Stomach smooth muscle (tissue), 2 donors: Measurements from ENCODE around the gene PDE4D.
"Not testable (repeated sequence)": the region's sequence is repeated elsewhere in the genome, so short reads cannot be mapped to it uniquely, and the experiment has no call there.

Experiments
- H3K27ac ChIP-seq: one replicate; pipeline ENCODE4 v1.7.0; 2013; ENCODE audit warnings: mild to moderate bottlenecking, low read length, inconsistent platforms
- H3K27me3 ChIP-seq, 2 donors: one replicate each; pipeline ENCODE4 v1.7.0; 2013; ENCODE audit warnings: low read length in 2 of 2; ENCODE audit not compliant: insufficient read depth in 2 of 2, control insufficient read depth in 1 of 2
- H3K36me3 ChIP-seq, 2 donors: one replicate each; pipeline ENCODE4 v1.7.0; 2013; ENCODE audit warnings: low read length in 2 of 2; ENCODE audit not compliant: control insufficient read depth in 2 of 2, insufficient read depth in 2 of 2
- H3K4me1 ChIP-seq: one replicate; pipeline ENCODE4 v1.7.0; 2013; ENCODE audit warnings: low read length; ENCODE audit not compliant: control insufficient read depth, insufficient read depth
- H3K4me3 ChIP-seq, 2 donors: one replicate each; pipeline ENCODE4 v1.7.0; 2013; ENCODE audit warnings: low read length in 2 of 2
- H3K9ac ChIP-seq, 2 donors: one replicate each; pipeline ENCODE4 v1.7.0; 2013; ENCODE audit warnings: low read length in 2 of 2, mild to moderate bottlenecking in 1 of 2
- H3K9me3 ChIP-seq, 2 donors: one replicate each; pipeline ENCODE4 v1.7.0; 2013; ENCODE audit warnings: low read length in 2 of 2; ENCODE audit not compliant: control insufficient read depth in 2 of 2
- donor health status: healthy.
- donor health status: Pancreatic carcinoma.

The PDE4D gene

DNA sequence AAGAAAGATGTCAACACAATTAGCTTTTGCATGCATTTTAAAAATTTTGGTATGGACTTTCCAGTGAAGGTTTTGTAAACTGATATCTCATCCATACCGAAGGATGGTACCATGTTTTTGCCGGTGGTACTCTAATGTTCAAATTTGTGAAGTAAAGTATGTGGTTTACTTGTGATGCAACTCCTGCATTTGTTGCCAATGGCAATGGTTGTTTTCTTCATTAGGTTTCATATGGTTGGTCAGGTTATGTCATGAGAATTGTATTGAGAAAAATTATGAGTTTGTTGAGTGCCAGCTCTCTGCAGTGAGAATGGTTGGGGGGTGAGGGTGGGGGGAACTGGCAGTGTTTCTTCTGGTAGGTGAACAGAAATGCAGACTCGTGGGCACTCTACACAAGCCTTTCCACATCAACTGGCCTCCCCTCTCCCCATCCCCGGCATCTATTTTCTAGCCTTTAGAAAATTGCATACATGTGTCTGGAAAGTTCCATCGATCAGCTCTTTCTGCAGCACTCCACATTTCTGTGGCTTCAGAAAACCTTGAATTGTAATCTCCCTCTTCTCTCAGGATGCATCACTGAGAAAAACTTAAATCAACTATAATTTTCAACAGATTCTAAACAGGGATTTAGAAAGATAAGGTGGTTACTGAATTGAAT lies 107.7 kb downstream of the PDE4D start:
- H3K27me3 ChIP-seq = no peaks in the 10 kb centered on the region
- H3K36me3 ChIP-seq = no peaks in the 10 kb centered on the region
- H3K4me3 ChIP-seq = no peak overlapping the region
- H3K27ac ChIP-seq = no peak overlapping the region
- H3K4me1 ChIP-seq = peaks cover 3% of the 10 kb centered on the region
- H3K9ac ChIP-seq = no peak overlapping the region
- no peaks in the 10 kb centered on the region for H3K9me3 ChIP-seq

DNA sequence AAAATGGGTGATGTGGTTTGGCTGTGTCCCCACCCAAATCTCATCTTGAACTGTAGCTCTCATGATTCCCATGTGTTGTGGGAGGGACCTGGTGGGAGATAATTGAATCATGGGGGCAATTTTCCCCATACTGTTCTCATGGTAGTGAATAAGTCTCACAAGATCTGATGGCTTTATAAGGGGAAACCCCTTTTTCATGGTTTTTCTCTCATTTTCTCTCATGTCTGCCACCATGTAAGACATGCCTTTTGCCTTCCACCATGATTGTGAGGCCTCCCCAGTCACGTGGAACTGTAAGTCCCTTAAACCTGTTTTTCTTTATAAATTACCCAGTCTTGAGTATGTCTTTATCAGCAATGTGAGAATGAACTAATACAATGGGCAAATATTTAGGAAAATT lies 108.8 kb downstream of the PDE4D start:
- not testable (repeated sequence) for H3K36me3 ChIP-seq, H3K27me3 ChIP-seq, H3K9ac ChIP-seq, H3K27ac ChIP-seq, H3K4me3 ChIP-seq, H3K4me1 ChIP-seq, H3K9me3 ChIP-seq

DNA sequence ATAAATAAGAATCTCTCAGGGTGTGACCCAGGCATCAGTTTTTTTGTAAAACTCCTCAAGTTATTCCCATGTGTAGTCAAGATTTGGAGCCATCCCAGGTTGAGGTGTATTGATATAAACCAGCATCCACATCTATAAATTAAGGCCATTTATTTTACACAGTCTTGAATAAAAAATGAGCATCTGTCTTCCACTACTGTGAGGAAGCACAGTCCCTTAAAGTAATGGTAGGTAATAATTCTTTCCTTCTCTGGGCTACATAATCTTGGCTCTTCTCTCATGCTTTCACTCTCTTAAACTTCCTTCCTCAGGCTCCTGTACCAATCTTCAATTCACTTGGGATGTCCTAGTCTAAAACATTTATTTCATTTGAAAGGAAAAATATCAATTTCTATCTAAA lies 110.3 kb downstream of the PDE4D start:
- no peak overlapping the region for H3K9ac ChIP-seq
- H3K27ac ChIP-seq = no peak overlapping the region
- no peaks in the 10 kb centered on the region for H3K4me1 ChIP-seq
- H3K36me3 ChIP-seq = no peaks in the 10 kb centered on the region
- H3K9me3 ChIP-seq = no peaks in the 10 kb centered on the region
- H3K27me3 ChIP-seq = no peaks in the 10 kb centered on the region
- no peak overlapping the region for H3K4me3 ChIP-seq

DNA sequence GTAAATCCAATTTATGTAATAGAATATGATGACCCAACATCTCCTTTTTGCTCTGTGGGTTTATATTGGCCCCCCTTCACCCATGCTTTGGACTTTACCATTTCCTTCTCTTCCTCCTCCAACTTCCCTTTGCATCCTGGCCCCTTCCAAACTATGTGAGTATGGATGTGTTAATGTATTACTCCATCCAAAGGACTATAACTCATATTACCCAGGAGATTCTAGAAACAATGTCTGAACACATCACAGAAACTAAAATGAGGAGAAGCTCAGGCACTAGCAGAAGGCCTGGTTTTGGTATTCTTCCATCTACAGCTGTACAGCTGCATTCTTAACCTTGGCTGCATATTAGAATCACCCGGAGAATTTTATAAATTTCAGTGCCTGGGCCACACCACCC lies 110.7 kb downstream of the PDE4D start:
- Histone ChIP-seq H3K9ac (no peak overlapping the region), H3K4me1 (no peaks in the 10 kb centered on the region), H3K4me3 (no peak overlapping the region), H3K36me3 (no peaks in the 10 kb centered on the region), H3K27ac (no peak overlapping the region), H3K9me3 (no peaks in the 10 kb centered on the region), H3K27me3 (no peaks in the 10 kb centered on the region)

DNA sequence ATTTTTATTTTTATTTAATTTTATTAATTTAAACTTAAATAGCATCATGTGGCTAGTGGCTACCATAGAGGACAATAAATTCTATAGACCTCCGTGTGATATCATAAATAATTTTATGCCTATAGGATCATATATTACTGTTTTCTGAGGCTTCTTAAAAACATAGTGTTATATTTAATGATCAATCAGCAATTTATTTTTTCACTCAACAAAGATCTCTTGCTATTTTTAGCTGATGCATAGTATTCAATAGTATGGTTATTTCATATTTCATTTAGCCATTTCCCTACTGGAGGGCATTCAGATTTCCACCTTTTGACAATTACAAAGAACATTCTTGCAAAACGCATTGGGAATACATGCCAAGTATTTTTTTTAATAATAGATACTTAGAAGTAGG lies 114.1 kb downstream of the PDE4D start:
- Histone ChIP-seq H3K4me3 (no peak overlapping the region), H3K27me3 (no peaks in the 10 kb centered on the region), H3K27ac (no peak overlapping the region), H3K9me3 (no peaks in the 10 kb centered on the region), H3K4me1 (no peaks in the 10 kb centered on the region), H3K36me3 (no peaks in the 10 kb centered on the region), H3K9ac (no peak overlapping the region)

DNA sequence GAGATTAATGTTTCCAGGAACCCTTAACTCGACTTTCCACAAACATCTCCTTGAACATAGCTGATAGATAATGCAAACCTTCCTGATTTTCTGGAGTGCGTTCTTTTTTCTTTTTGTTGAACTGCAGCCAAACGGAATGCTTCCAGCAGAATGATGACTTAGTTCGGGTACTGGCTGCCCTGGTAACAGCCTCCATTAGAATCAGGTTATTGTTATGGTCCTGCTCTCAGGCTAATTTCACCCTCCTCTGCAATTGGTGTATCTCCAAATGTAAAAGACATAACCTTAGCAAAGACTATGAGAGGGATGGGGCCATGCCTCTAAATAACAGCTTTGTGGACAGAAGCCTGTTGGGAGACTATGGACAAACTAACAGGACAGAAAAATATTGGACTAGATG lies 116.5 kb downstream of the PDE4D start:
- H3K9ac ChIP-seq = no peak overlapping the region
- no peaks in the 10 kb centered on the region for H3K4me1 ChIP-seq
- H3K4me3 ChIP-seq = no peak overlapping the region
- H3K36me3 ChIP-seq = no peaks in the 10 kb centered on the region
- H3K27ac ChIP-seq = no peak overlapping the region
- no peaks in the 10 kb centered on the region for H3K27me3 ChIP-seq
- H3K9me3 ChIP-seq = no peaks in the 10 kb centered on the region

DNA sequence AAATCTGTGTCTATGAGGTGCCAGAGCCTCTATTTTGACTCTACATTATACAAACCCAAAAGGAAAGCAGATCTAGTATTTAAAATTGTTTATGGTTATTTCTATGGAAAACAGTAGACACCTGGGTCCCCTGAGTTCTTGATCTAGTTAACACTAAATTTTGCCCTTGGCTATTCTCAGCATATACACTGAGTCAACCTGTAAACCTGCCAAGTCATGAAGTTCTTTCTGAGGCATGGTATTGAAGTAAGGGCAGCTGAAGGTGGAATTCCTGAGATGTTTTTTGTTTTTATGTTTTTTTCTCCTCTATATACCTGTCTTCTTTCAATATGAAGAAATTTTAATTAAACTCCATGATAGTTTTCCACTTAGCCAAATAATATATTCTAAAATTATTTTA lies 120.2 kb downstream of the PDE4D start:
- Histone ChIP-seq H3K9me3 (no peaks in the 10 kb centered on the region), H3K9ac (no peak overlapping the region), H3K27ac (no peak overlapping the region), H3K4me3 (no peak overlapping the region), H3K36me3 (no peaks in the 10 kb centered on the region), H3K27me3 (no peaks in the 10 kb centered on the region), H3K4me1 (peaks cover under 1% of the 10 kb centered on the region)

DNA sequence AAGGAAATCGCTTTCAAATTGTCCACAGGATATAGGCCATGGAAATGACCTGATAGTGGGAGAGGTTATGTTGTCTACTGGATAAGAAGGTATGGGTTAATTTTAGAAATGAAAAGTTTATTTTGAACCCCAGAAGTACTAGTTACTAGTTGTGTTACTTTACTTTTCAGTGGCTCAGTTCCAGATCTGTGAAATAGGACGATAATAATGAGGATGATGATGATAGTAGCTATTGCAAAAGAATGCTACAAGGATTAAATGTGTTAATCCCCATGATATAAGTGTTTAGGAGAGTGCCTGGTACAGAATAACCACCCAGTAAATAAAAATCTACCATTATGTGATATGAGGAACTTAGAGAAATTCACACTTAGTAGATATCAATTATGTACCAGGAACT lies 120.8 kb downstream of the PDE4D start:
- Histone ChIP-seq H3K27me3 (no peaks in the 10 kb centered on the region), H3K36me3 (no peaks in the 10 kb centered on the region), H3K9ac (no peak overlapping the region), H3K4me3 (no peak overlapping the region), H3K27ac (no peak overlapping the region), H3K4me1 (peaks cover 5% of the 10 kb centered on the region), H3K9me3 (no peaks in the 10 kb centered on the region)

DNA sequence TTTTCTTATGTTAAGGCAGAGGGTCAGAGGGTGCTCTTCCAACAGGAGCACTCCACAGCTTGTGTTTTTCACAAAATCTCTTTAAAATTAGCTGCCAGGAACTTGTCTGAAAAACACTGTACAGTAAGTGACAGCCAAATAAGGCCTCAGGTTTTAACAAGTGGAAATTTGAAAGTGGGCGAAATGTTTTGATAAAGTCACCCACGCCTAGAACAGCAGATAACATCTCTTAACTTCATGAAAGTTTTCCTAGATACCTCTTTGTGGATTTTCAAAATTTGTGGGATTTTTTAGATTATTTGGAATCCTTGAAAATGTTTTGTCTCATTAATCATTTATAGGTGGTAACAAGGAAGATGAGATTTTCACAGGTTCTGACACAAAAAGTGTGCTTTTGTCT lies 121.3 kb downstream of the PDE4D start:
- H3K27me3 ChIP-seq = no peaks in the 10 kb centered on the region
- no peaks in the 10 kb centered on the region for H3K36me3 ChIP-seq
- no peaks in the 10 kb centered on the region for H3K9me3 ChIP-seq
- no peak overlapping the region for H3K4me3 ChIP-seq
- H3K4me1 ChIP-seq = peaks cover 5% of the 10 kb centered on the region
- H3K27ac ChIP-seq = no peak overlapping the region
- no peak overlapping the region for H3K9ac ChIP-seq

DNA sequence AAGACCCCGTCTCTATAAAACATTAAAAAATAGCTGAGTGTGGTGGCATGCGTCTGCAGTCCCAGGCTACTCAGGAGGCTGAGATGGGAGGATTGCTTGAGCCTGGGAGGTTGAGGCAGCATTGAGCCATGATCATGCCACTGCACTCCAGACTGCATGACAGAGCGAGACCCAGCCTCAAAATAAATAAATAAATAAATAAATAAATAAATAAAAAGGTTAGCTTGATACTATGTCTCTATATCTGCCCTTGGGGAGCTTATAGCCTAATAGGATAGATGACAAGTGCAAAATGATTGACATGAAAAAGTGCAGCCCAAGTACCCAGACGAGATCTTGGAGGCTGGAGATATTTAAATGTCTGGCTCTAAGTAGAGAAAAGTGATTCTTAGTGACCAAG lies 122.6 kb downstream of the PDE4D start:
- H3K4me1 ChIP-seq = peaks cover 10% of the 10 kb centered on the region

DNA sequence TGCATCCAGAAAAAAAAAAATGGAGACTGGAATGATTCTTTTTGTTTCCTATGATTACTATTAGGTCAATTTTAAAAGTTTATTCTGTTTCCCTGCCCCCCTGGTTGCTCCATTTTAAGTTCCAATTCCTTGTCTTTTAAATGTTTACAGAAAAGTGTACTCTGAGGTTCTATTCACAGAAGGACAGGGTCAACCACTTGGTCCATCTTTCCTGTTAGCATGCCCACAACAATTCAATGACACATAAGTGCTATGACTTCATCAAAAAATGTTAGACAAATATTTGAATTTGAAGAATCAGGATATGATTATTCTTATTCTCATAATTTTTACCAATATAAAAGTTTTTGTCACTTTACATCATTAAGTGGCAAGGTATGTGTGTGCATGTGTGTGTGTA lies 123.7 kb downstream of the PDE4D start:
- H3K4me1 ChIP-seq = peaks cover 10% of the 10 kb centered on the region
- no peaks in the 10 kb centered on the region for H3K36me3 ChIP-seq
- no peaks in the 10 kb centered on the region for H3K27me3 ChIP-seq
- no peak overlapping the region for H3K4me3 ChIP-seq
- no peaks in the 10 kb centered on the region for H3K9me3 ChIP-seq
- no peak overlapping the region for H3K27ac ChIP-seq
- peak overlapping the region in 1 of 2 donors; percentile 86 for H3K9ac ChIP-seq

More for the DNA sequence above, 122.6 kb downstream of the PDE4D start:
- H3K4me3 ChIP-seq = no peak overlapping the region
- no peaks in the 10 kb centered on the region for H3K9me3 ChIP-seq
- H3K9ac ChIP-seq = no peak overlapping the region
- H3K27me3 ChIP-seq = no peaks in the 10 kb centered on the region
- no peaks in the 10 kb centered on the region for H3K36me3 ChIP-seq
- no peak overlapping the region for H3K27ac ChIP-seq
